Right lobe of liver (tissue), 6 donors: ENCODE data around the gene PDCD1. TPM values are rescaled to one million over a fixed set of nuclear protein-coding genes. Genes with fewer than 3 reads are reported as not detected.

Source experiments
- ATAC-seq, 4 donors: fragments of 200-7000 bp; cut with Tn5 transposase; one replicate each; pipeline ENCODE4 v1.9.1; 2020; ENCODE audit warnings: mild to moderate bottlenecking in 4 of 4, moderate library complexity in 4 of 4
- DNase-seq, 3 donors: peaks; one replicate each; pipeline ENCODE4 v3.0.0-alpha.2; 2020
- H3K27ac ChIP-seq, 3 donors: fragments of 200-600 bp; one replicate each; pipeline ENCODE4 v1.8.0; 2022
- H3K27me3 ChIP-seq, 2 donors: fragments of 200-600 bp; one replicate each; pipeline ENCODE4 v1.8.0; 2022
- H3K36me3 ChIP-seq, 4 donors: fragments of 200-600 bp; sonication (generic) in 1 of 4; one replicate each; pipeline versions ENCODE4 v1.5.1 to v1.8.0; 2017 to 2022; ENCODE audit warnings: control low read depth in 1 of 4
- H3K4me1 ChIP-seq, 4 donors: fragments of 200-600 bp; sonication (generic) in 1 of 4; one replicate each; pipeline versions ENCODE4 v1.5.1 to v1.8.0; 2017 to 2022; ENCODE audit warnings: control low read depth in 1 of 4
- H3K4me3 ChIP-seq, 3 donors: fragments of 200-600 bp; one replicate each; pipeline ENCODE4 v1.8.0; 2022
- H3K9me3 ChIP-seq, 4 donors: fragments of 200-600 bp; sonication (generic) in 1 of 4; one replicate each; pipeline versions ENCODE4 v1.5.1 to v1.8.0; 2017 to 2022; ENCODE audit warnings: control low read depth in 1 of 4
- CTCF ChIP-seq, 4 donors: fragments of 200-600 bp in 3 of 4; fragments of 450-650 bp in 1 of 4; IDR thresholded peaks; one replicate each; pipeline versions ENCODE4 v1.5.1 to v1.8.0; 2016 to 2022; ENCODE audit warnings: antibody characterized with exemption in 4 of 4, mild to moderate bottlenecking in 2 of 4
- POLR2A ChIP-seq: fragments of 450-650 bp; IDR thresholded peaks from one replicate; pipeline ENCODE4 v1.6.1; 2017; ENCODE audit warnings: antibody characterized with exemption, mild to moderate bottlenecking
- WGBS: methylation state at CpG from one replicate; pipeline ENCODE4 v1.1.6; 2018; ENCODE audit warnings: low coverage, low lambda C conversion rate; ENCODE audit not compliant: insufficient coverage; ENCODE audit errors: missing lambda C conversion rate; 5-methylcytosine and 5-hydroxymethylcytosine counted together
- intact Hi-C, 2 donors: fragments of 100-400 bp; cut with DNase I; formaldehyde crosslinking; loops; one replicate each; pipeline versions ENCODE4 v1.11.2 to v1.14.1; 2022
- total RNA-seq, 6 experiments: library from RNA; depleted of rRNA in 2 of 6; stranded (reverse); fragments of >200 nt in 2 of 6; fragmentation: NEBNext Ultra II Directional in 3 of 6; extraction: Animal tissue kit (Norgen Biotek cat#: 25700) in 3 of 6; gene quantifications; one replicate each; pipeline versions ENCODE4 v1.1.0 to v1.2.4, GENCODE V29; 2016 to 2023
- donor health status: DM: no; HTN: yes; CAD: no.
- donor health status: DM: no; HTN: no; CAD: no.
- donor health status: DM: no; HTN: no; CAD: no.
- donor health status: DM: no; HTN: yes; CAD: no.
- donor health status: DM: no; HTN: yes; CAD: no.

The PDCD1 gene
- total RNA-seq, 6 experiments from 2014 or later: 0.19 to 0.61 (median 0.20) TPM; not detected in 3

- TF ChIP-seq CTCF (IDR thresholded peaks at IDR 0.05) (no peak), POLR2A (no peak)
Observed at GRCh38 chr2:241810307-241811200, 48.1 kb downstream of the PDCD1 start.

GRCh38 chr2:241809383-241810306 is 49.0 kb downstream of the PDCD1 start:
- DNase-seq (peak; percentile 25 to 60 (median 59)), ATAC-seq (peak; percentile 16 to 29 (median 24))
- Histone ChIP-seq H3K4me3 (peak overlapping the region; percentile 36 to 74 (median 73)), H3K9me3 (no peaks in the 10 kb centered on the region), H3K27me3 (no peaks in the 10 kb centered on the region), H3K36me3 (no peaks in the 10 kb centered on the region), H3K27ac (peak overlapping the region in 2 of 3 donors; percentile 89 to 91), H3K4me1 (peaks cover 0 to 23% (median 3%) of the 10 kb centered on the region in 4 donors)
- no peak for TF ChIP-seq CTCF (IDR thresholded peaks at IDR 0.05)
- TF ChIP-seq POLR2A: no peak
- intact Hi-C loops: no loop called here
- 43% methylated on average over 9 of the region's 29 CpGs for WGBS

More at GRCh38 chr2:241810307-241811200, 48.1 kb downstream of the PDCD1 start:
- H3K27me3 ChIP-seq: no peaks in the 10 kb centered on the region
- peak overlapping the region in 2 of 3 donors; percentile 89 to 91 for H3K27ac ChIP-seq
- no peaks in the 10 kb centered on the region for H3K36me3 ChIP-seq
- ATAC-seq: peak; percentile 13 to 68 (median 60)
- peak overlapping the region; percentile 36 to 74 (median 73) for H3K4me3 ChIP-seq
- peak; percentile 19 to 90 (median 85) for DNase-seq
- intact Hi-C loops: no loop called here
- peaks cover 0 to 23% (median 3%) of the 10 kb centered on the region in 4 donors for H3K4me1 ChIP-seq
- no peaks in the 10 kb centered on the region for H3K9me3 ChIP-seq
- 19% methylated on average over 4 of the region's 28 CpGs for WGBS

DNA sequence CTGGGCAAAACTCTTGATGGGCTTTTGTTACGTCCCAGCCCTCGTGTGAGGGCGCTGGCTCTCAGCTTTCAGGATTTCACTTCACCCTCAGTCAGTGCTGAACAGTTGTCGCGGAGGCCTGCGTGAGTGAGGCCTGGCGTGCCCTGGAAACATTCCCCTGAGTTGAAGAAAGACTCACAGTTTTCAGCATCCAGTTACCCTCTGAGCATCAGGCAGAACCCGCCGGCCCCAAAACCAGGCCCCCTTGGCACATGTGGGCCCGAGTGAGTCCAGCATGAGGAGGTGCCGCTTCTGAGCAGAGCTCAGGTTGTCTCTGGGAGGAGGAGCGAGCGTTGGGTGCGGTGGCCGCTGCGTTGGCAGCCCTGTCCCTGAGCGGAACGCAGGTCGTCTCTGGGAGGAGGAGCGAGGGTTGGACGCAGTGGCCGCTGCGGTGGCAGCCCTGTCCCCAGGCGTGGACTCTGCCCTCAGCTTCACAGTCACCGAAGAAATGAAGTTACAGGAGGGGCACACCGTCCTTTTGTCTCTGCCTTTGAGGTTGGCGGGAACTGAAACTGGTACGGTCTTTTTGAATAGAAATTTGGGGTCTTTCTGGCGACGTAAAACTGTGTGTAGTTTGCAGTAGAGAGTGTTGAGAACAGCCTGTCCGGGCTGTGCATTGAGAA is 49.8 kb downstream of the PDCD1 start, which contains the start of gene NEU4:
TSS of gene NEU4 (plus strand) at position 473 of the 662 bp plus-strand sequence. CDS start 5,292 bp downstream, outside the sequence.
- DNase-seq (peak; percentile 73 to 93 (median 91)), ATAC-seq (peak; percentile 77 to 90 (median 86))
- H3K4me1 ChIP-seq: peaks cover 0 to 27% (median 3%) of the 10 kb centered on the region in 4 donors
- no peak for TF ChIP-seq CTCF (IDR thresholded peaks at IDR 0.05)
- TF ChIP-seq POLR2A: peak; percentile 65
- no peaks in the 10 kb centered on the region for H3K9me3 ChIP-seq
- peak within 1 kb of the TSS; percentile 36 to 74 (median 73) for H3K4me3 ChIP-seq
- peak within 1 kb of the TSS in 2 of 3 donors; percentile 89 to 91 for H3K27ac ChIP-seq
- no peaks in the 10 kb centered on the region for H3K36me3 ChIP-seq
- H3K27me3 ChIP-seq: no peaks in the 10 kb centered on the region
- intact Hi-C loops: no loop called here
- WGBS: 48% methylated on average over 13 of the region's 31 CpGs
